Measurements from ENCODE around the gene RHEB.

Gene RHEB

GRCh38 chr7:151429560-151430331, 89.9 kb downstream of the RHEB start:
- no peak for FAIRE-seq

GRCh38 chr7:151429237-151429559, 90.5 kb downstream of the RHEB start:
- FAIRE-seq: no peak

GRCh38 chr7:151428378-151429236, 91.1 kb downstream of the RHEB start:
- no peak for FAIRE-seq

GRCh38 chr7:151427705-151428377, 91.9 kb downstream of the RHEB start:
- FAIRE-seq: no peak

GRCh38 chr7:151426904-151427704, 92.6 kb downstream of the RHEB start:
- FAIRE-seq: no peak

GRCh38 chr7:151426441-151426903, 93.2 kb downstream of the RHEB start:
- no peak for FAIRE-seq

- no peak for FAIRE-seq
Measured at GRCh38 chr7:151425670-151426440, 93.8 kb downstream of the RHEB start.

- FAIRE-seq: no peak
Measured at GRCh38 chr7:151424799-151425198, 94.9 kb downstream of the RHEB start.

GRCh38 chr7:151423936-151424335, 95.8 kb downstream of the RHEB start:
- FAIRE-seq: no peak

- no peak for FAIRE-seq
Measured at GRCh38 chr7:151423226-151423625, 96.5 kb downstream of the RHEB start.

GRCh38 chr7:151422212-151422611, 97.5 kb downstream of the RHEB start:
- FAIRE-seq: no peak

GRCh38 chr7:151420144-151420543, 99.6 kb downstream of the RHEB start:
- no peak for FAIRE-seq

GRCh38 chr7:151416941-151417315, 102.8 kb downstream of the RHEB start:
- no peak for FAIRE-seq

GRCh38 chr7:151416112-151416940, 103.4 kb downstream of the RHEB start:
- no peak for FAIRE-seq

All from A204.1 (cell line).